H1 (cell line): Measurements from ENCODE around the gene TNFRSF11A. TPM values are rescaled to one million over a fixed set of nuclear protein-coding genes. Genes with fewer than 3 reads are reported as not detected.

Experiments used
- CTCF ChIA-PET: fragments of 300-600 bp; sonication (Branson Sonifier 250); formaldehyde crosslinking; loops from one replicate; lab custom pipeline; 2021; ENCODE audit not compliant: partially characterized antibody; lab: Charles Lee
- POLR2A ChIA-PET: fragments of 300-600 bp; sonication (Branson Sonifier 250); formaldehyde crosslinking; loops from one replicate; lab custom pipeline; 2021; ENCODE audit warnings: inconsistent platforms; ENCODE audit not compliant: partially characterized antibody; lab: Charles Lee
- DNase-seq, 2 experiments: peaks; one replicate each; pipeline versions ENCODE4 v3.0.0 to v3.0.0-alpha.2; 2010 to 2022; ENCODE audit warnings: low spot score in 2 of 2, low read depth in 1 of 2, mixed read lengths in 1 of 2
- FAIRE-seq: peaks from 2 replicates; lab custom pipeline; 2011; peaks lifted over from hg19 to GRCh38; lab: Jason Lieb, UNC
- H2AFZ ChIP-seq: 2 replicates; pipeline ENCODE4 v1.8.1; 2012; ENCODE audit warnings: low read length, inconsistent platforms
- H2AK5ac ChIP-seq: 2 replicates; pipeline ENCODE4 v1.6.1; 2013; ENCODE audit warnings: low read depth, low read length
- H2BK120ac ChIP-seq: replicated peaks from 2 replicates; pipeline ENCODE3; 2013; ENCODE audit warnings: low read depth, low read length, inconsistent platforms
- H2BK12ac ChIP-seq: 2 replicates; pipeline ENCODE4 v1.6.1; 2013; ENCODE audit warnings: low read depth, low read length
- H2BK15ac ChIP-seq: 2 replicates; pipeline ENCODE4 v1.6.1; 2013; ENCODE audit warnings: low read length
- H2BK20ac ChIP-seq: 2 replicates; pipeline ENCODE4 v1.6.1; 2013; ENCODE audit warnings: low read length
- H2BK5ac ChIP-seq: 2 replicates; pipeline ENCODE4 v1.6.1; 2013; ENCODE audit warnings: low read depth, low read length
- H3K14ac ChIP-seq: 2 replicates; pipeline ENCODE4 v1.6.1; 2013; ENCODE audit warnings: inconsistent platforms; ENCODE audit not compliant: insufficient read length
- H3K18ac ChIP-seq: 2 replicates; pipeline ENCODE4 v1.6.1; 2013; ENCODE audit warnings: low read length; ENCODE audit errors: extremely low read depth
- H3K23ac ChIP-seq: 2 replicates; pipeline ENCODE4 v1.6.1; 2013; ENCODE audit warnings: inconsistent platforms; ENCODE audit not compliant: insufficient read length
- H3K23me2 ChIP-seq: 2 replicates; pipeline ENCODE4 v1.6.1; 2013; ENCODE audit warnings: low read depth, low read length
- H3K27ac ChIP-seq: 2 replicates; pipeline ENCODE4 v1.6.1; 2011; ENCODE audit warnings: low read depth, low read length, inconsistent platforms
- H3K27me3 ChIP-seq, 4 experiments: replicated peaks in 1 of 4; 1 replicate in 1 of 4; 2 replicates in 3 of 4; pipeline versions ENCODE4 v1.6.1 to v1.8.1; 2011 to 2013; ENCODE audit warnings: low read length in 3 of 4, mild to moderate bottlenecking in 3 of 4, inconsistent platforms in 2 of 4, mixed read lengths in 2 of 4, moderate library complexity in 1 of 4; ENCODE audit not compliant: control insufficient read depth in 3 of 4, insufficient read depth in 3 of 4; ENCODE audit errors: extremely low read depth in 1 of 4
- H3K36me3 ChIP-seq, 4 experiments: 2 replicates each; pipeline versions ENCODE4 v1.6.1 to v1.8.1; 2011 to 2013; ENCODE audit warnings: mild to moderate bottlenecking in 4 of 4, low read length in 3 of 4, moderate library complexity in 2 of 4, control low read depth in 1 of 4, inconsistent platforms in 1 of 4; ENCODE audit not compliant: insufficient read depth in 4 of 4, control insufficient read depth in 2 of 4
- H3K4ac ChIP-seq: replicated peaks from 2 replicates; pipeline ENCODE3; 2013; ENCODE audit warnings: low read length, low read depth, mixed read lengths, inconsistent platforms; ENCODE audit not compliant: insufficient read length
- H3K4me1 ChIP-seq, 4 experiments: replicated peaks in 1 of 4; 1 replicate in 1 of 4; 2 replicates in 3 of 4; pipeline versions ENCODE4 v1.6.1 to v1.8.1; 2011 to 2013; ENCODE audit warnings: low read length in 3 of 4, inconsistent platforms in 2 of 4, mixed read lengths in 1 of 4; ENCODE audit not compliant: insufficient read depth in 4 of 4, control insufficient read depth in 3 of 4
- H3K4me2 ChIP-seq, 2 experiments: 2 replicates each; pipeline versions ENCODE4 v1.6.1 to v1.8.1; 2011 to 2013; ENCODE audit warnings: low read depth in 2 of 2, low read length in 2 of 2, control low read depth in 1 of 2, inconsistent platforms in 1 of 2, mild to moderate bottlenecking in 1 of 2; ENCODE audit not compliant: insufficient read depth in 1 of 2
- H3K4me3 ChIP-seq, 4 experiments: fragments of 200-600, 300-600 bp in 1 of 4; sonication (generic), shearing (Covaris generic), sonication (Bioruptor Twin) in 1 of 4; 2 replicates each; pipeline versions ENCODE4 v1.5.1 to v1.8.1; 2011 to 2016; ENCODE audit warnings: low read length in 4 of 4, low read depth in 3 of 4, control low read depth in 2 of 4, inconsistent platforms in 2 of 4, mild to moderate bottlenecking in 2 of 4, mixed read lengths in 1 of 4, moderate library complexity in 1 of 4; ENCODE audit not compliant: insufficient read depth in 2 of 4; ENCODE audit errors: extremely low read depth in 1 of 4
- H3K56ac ChIP-seq: replicated peaks from 2 replicates; pipeline ENCODE3; 2013; ENCODE audit warnings: low read depth, mild to moderate bottlenecking, mixed read lengths, low read length, inconsistent platforms; ENCODE audit not compliant: insufficient read length
- H3K79me1 ChIP-seq: 2 replicates; pipeline ENCODE4 v1.6.1; 2013; ENCODE audit warnings: low read depth, low read length, control low read depth
- H3K79me2 ChIP-seq, 2 experiments: 2 replicates each; pipeline versions ENCODE4 v1.6.1 to v1.8.1; 2012 to 2013; ENCODE audit warnings: low read length in 2 of 2, mild to moderate bottlenecking in 2 of 2, inconsistent platforms in 1 of 2; ENCODE audit not compliant: insufficient read depth in 2 of 2, control insufficient read depth in 1 of 2
- H3K9ac ChIP-seq, 4 experiments: replicated peaks in 1 of 4; 1 replicate in 1 of 4; 2 replicates in 3 of 4; pipeline versions ENCODE4 v1.6.1 to v1.8.1; 2011 to 2013; ENCODE audit warnings: low read depth in 3 of 4, low read length in 3 of 4, control low read depth in 2 of 4, mild to moderate bottlenecking in 2 of 4, moderate library complexity in 2 of 4, inconsistent platforms in 1 of 4; ENCODE audit errors: extremely low read depth in 1 of 4
- H3K9me3 ChIP-seq, 2 experiments: 2 replicates each; pipeline versions ENCODE4 v1.6.1 to v1.8.1; 2012 to 2013; ENCODE audit warnings: mild to moderate bottlenecking in 2 of 2, moderate library complexity in 2 of 2, control low read depth in 1 of 2, inconsistent platforms in 1 of 2, low read depth in 1 of 2, low read length in 1 of 2, mixed read lengths in 1 of 2; ENCODE audit not compliant: insufficient read depth in 2 of 2
- H4K20me1 ChIP-seq, 2 experiments: replicated peaks in 1 of 2; 2 replicates each; pipeline versions ENCODE3 to v1.8.1; 2011 to 2013; ENCODE audit warnings: inconsistent platforms in 2 of 2, low read length in 2 of 2, mild to moderate bottlenecking in 1 of 2; ENCODE audit not compliant: insufficient read depth in 2 of 2, control insufficient read depth in 1 of 2
- H4K5ac ChIP-seq: 2 replicates; pipeline ENCODE4 v1.6.1; 2013; ENCODE audit warnings: low read length, low read depth, mixed read lengths, inconsistent platforms; ENCODE audit not compliant: insufficient read length
- H4K8ac ChIP-seq: 2 replicates; pipeline ENCODE4 v1.8.0; 2013; ENCODE audit warnings: mild to moderate bottlenecking, moderate library complexity, low read length, inconsistent platforms; ENCODE audit not compliant: insufficient read depth; ENCODE audit errors: extremely low read depth
- H4K91ac ChIP-seq: replicated peaks from 2 replicates; pipeline ENCODE3; 2013; ENCODE audit warnings: low read length, mixed read lengths, inconsistent platforms; ENCODE audit not compliant: insufficient read length
- SP4 ChIP-seq: IDR thresholded peaks from 2 replicates; pipeline ENCODE4 v1.6.1; 2012; ENCODE audit warnings: low read length, inconsistent platforms
- TAF7 ChIP-seq: optimal IDR thresholded peaks from 2 replicates; pipeline ENCODE3; 2011; ENCODE audit warnings: low read depth, mild to moderate bottlenecking, inconsistent platforms, low read length, moderate library complexity, borderline replicate concordance
- WGBS, 2 experiments: shearing (Covaris generic) in 1 of 2; methylation state at CpG; one replicate each; pipeline versions ENCODE4 v1.1.6 to v1.1.7; 2013 to 2015; ENCODE audit warnings: low lambda C conversion rate in 2 of 2, mixed read lengths in 2 of 2, inconsistent platforms in 1 of 2, low coverage in 1 of 2, missing lambda C conversion rate in 1 of 2; ENCODE audit not compliant: insufficient replicate concordance in 2 of 2, insufficient coverage in 1 of 2, insufficient read length in 1 of 2; ENCODE audit errors: extremely low coverage in 1 of 2, missing lambda C conversion rate in 1 of 2; 5-methylcytosine and 5-hydroxymethylcytosine counted together
- polyA plus RNA-seq, 7 experiments: library from polyadenylated mRNA; depleted of rRNA in 3 of 7; stranded (reverse) in 5 of 7; unstranded in 2 of 7; fragments of >200 nt in 5 of 7; fragments of 200-250 nt in 2 of 7; gene quantifications; 1 replicate in 5 of 7; 2 replicates in 1 of 7; 4 replicates in 1 of 7; pipeline versions ENCODE4 v1.2.1 to v1.2.3, GENCODE V29; 2011 to 2013; ENCODE audit warnings: missing spikeins in 2 of 7, mixed read lengths in 2 of 7
- total RNA-seq: library from RNA; stranded (reverse); fragmentation: NEBNext Ultra II Directional; extraction: Animal tissue kit (Norgen Biotek cat#: 25700); gene quantifications from 2 replicates; pipeline ENCODE4 v1.2.1, GENCODE V29; 2021

The TNFRSF11A gene
- total and polyA plus RNA-seq, 2 of the 8 experiments (the other 6 are each of a cell fraction or from before 2014, with no cell fraction given), result 8.7 to 10.6 TPM

DNA sequence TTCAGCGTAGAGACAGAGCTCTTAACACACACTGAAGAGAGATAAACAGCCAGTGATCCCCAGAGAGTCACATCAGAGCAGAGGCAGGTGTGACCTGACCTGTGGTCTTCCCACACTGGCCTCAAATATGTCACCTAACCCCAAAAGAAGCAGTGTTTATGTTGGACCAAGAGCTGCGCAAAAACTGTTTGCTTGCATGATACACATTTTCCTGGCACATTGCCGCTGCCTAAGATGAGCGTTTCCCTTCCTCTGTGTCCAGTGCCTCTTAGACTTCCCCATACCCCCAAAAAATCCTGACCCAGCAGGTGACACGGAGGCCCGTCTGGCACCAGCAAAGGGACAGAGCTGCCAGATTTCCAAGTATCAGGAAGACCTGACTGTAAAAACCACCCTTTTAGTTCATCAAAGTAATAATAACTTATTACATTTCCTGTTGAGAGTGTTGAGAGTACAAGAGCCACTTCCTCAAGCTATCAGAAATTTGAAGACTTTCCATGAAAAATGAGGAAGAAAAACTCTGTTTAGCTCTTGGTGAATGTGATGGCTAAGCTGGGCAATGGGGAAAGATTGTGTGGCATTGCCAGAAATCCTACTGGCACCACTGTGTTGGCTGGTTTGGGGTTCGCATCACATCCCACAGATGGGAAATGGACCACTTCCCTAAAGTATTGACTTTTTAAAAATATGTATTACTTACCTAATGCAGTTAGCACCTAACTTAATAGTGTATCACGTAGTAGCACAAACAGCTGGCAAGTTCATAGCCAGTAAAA is 6.7 kb downstream of the TNFRSF11A start:
- Histone ChIP-seq H2BK5ac (no peak overlapping the region), H4K20me1 (peaks cover 0 to 1% of the 10 kb centered on the region in 2 experiments), H3K4me1 (peaks cover 10 to 20% (median 13%) of the 10 kb centered on the region in 4 experiments), H3K9me3 (no peaks in the 10 kb centered on the region), H3K14ac (no peak overlapping the region), H2BK120ac (no peak overlapping the region), H3K36me3 (no peaks in the 10 kb centered on the region), H3K79me1 (peaks cover 6% of the 10 kb centered on the region; the same call in 1 of the 2 replicates), H3K79me2 (peaks cover 0 to 74% of the 10 kb centered on the region in 2 experiments; a peak in 2 of 4 replicates), H3K27ac (no peak overlapping the region), H4K5ac (no peak overlapping the region), H2BK15ac (no peak overlapping the region), H2BK12ac (no peak overlapping the region; the same call in 1 of the 2 replicates), H2AFZ (no peak overlapping the region), H4K91ac (no peak overlapping the region), H2AK5ac (peak overlapping the region; percentile 31; the same call in 1 of the 2 replicates), H3K4me2 (no peak overlapping the region), H3K23me2 (no peaks in the 10 kb centered on the region), H3K4me3 (no peak overlapping the region), H3K23ac (no peak overlapping the region), H2BK20ac (no peak overlapping the region), H3K27me3 (peaks cover 0 to 7% (median 5%) of the 10 kb centered on the region in 4 experiments; a peak in 6 of 7 replicates), H4K8ac (no peak overlapping the region), H3K9ac (no peak overlapping the region), H3K18ac (no peak overlapping the region), H3K4ac (no peak overlapping the region), H3K56ac (no peak overlapping the region)
- FAIRE-seq (no peak), DNase-seq (peak in 1 of 2 experiments; percentile 30)
- TF ChIP-seq TAF7 (no peak), SP4 (no peak)
- ChIA-PET POLR2A (interaction anchor here (1.1 to 1.5 kb wide), 3 partner anchors 8 to 37 kb away, joined by 3 to 6 read pairs (median 3); no protein-coding TSS in a partner anchor), CTCF (interaction anchor here (1.5 to 2.8 kb wide), 3 partner anchors 59 to 94 kb away, joined by 3 to 7 read pairs (median 7); no protein-coding TSS in a partner anchor)
- 92% methylated on average over 8 of the region's 8 CpGs; no CpG with 5 or more reads in 1 of the 2 experiments for WGBS, 2 experiments
